CMK (cell line): ENCODE results near the gene SLC36A4.
"Not testable (repeated sequence)": the region's sequence is repeated elsewhere in the genome, so short reads cannot be mapped to it uniquely, and the experiment has no call there.

Experiments used
- DNase-seq: peaks from one replicate; pipeline ENCODE4 v3.0.0-alpha.2; 2010; ENCODE audit warnings: low read depth

SLC36A4 gene

GRCh38 chr11:93197380-93198214 lies at the start of gene SLC36A4:
SLC36A4 (minus strand) TSS chr11:93197991; CDS start chr11:93197832, 159 bp downstream.
- no peak for DNase-seq

- DNase-seq: not testable (repeated sequence)
Observed at GRCh38 chr11:93246790-93247189, 49.0 kb upstream of the SLC36A4 start.

- no peak for DNase-seq
Observed at GRCh38 chr11:93244018-93244417, 46.2 kb upstream of the SLC36A4 start.

GRCh38 chr11:93239966-93240365 lies 42.2 kb upstream of the SLC36A4 start:
- no peak for DNase-seq

GRCh38 chr11:93238956-93239355 lies 41.2 kb upstream of the SLC36A4 start:
- no peak for DNase-seq

GRCh38 chr11:93236741-93237675 lies 39.2 kb upstream of the SLC36A4 start:
- DNase-seq: no peak

- peak; percentile 17 for DNase-seq
Observed at GRCh38 chr11:93234602-93235207, 36.9 kb upstream of the SLC36A4 start.

- no peak for DNase-seq
Observed at GRCh38 chr11:93229876-93230275, 32.1 kb upstream of the SLC36A4 start.

- no peak for DNase-seq
Observed at GRCh38 chr11:93225662-93226061, 27.9 kb upstream of the SLC36A4 start.

- DNase-seq: no peak
Observed at GRCh38 chr11:93221539-93221938, 23.7 kb upstream of the SLC36A4 start.

- no peak for DNase-seq
Observed at GRCh38 chr11:93220078-93220477, 22.3 kb upstream of the SLC36A4 start.

GRCh38 chr11:93219440-93219839 lies 21.6 kb upstream of the SLC36A4 start:
- no peak for DNase-seq

- DNase-seq: no peak
Observed at GRCh38 chr11:93216511-93217101, 18.8 kb upstream of the SLC36A4 start.

- no peak for DNase-seq
Observed at GRCh38 chr11:93213622-93214021, 15.8 kb upstream of the SLC36A4 start.

- DNase-seq: no peak
Observed at GRCh38 chr11:93212094-93212493, 14.3 kb upstream of the SLC36A4 start.

- no peak for DNase-seq
Observed at GRCh38 chr11:93209466-93209865, 11.7 kb upstream of the SLC36A4 start.

- DNase-seq: no peak
Observed at GRCh38 chr11:93208663-93209270, 11.0 kb upstream of the SLC36A4 start.

GRCh38 chr11:93199616-93200015 lies 1.8 kb upstream of the SLC36A4 start:
- no peak for DNase-seq

- no peak for DNase-seq
Observed at GRCh38 chr11:93198215-93198845, 539 bp upstream of the SLC36A4 start.

- DNase-seq: no peak
Observed at GRCh38 chr11:93196816-93197379, 893 bp downstream of the SLC36A4 start.
